Neural cell (in vitro differentiated cells): ENCODE results near the gene SPECC1L. TPM values are rescaled to one million over a fixed set of nuclear protein-coding genes. Genes with fewer than 3 reads are reported as not detected.

ENCODE experiments used
- H2AFZ ChIP-seq: fragments of 200-600, 300-800 bp; sonication (generic), shearing (Covaris generic); 2 replicates; pipeline ENCODE4 v1.6.0; 2014; ENCODE audit warnings: low read depth, mild to moderate bottlenecking, antibody characterized with exemption, low read length, moderate library complexity
- H3F3A ChIP-seq: fragments of 200-600 bp; shearing (Covaris generic); 2 replicates; pipeline ENCODE4 v1.6.1; 2016; ENCODE audit warnings: mild to moderate bottlenecking, moderate library complexity, mixed read lengths, antibody characterized with exemption, low read length; ENCODE audit not compliant: insufficient read depth, poor library complexity, severe bottlenecking
- H3K27ac ChIP-seq: fragments of 200-600, 300-800 bp; sonication (generic), shearing (Covaris generic); 2 replicates; pipeline ENCODE4 v1.5.1; 2014; ENCODE audit warnings: mild to moderate bottlenecking, low read length, moderate library complexity
- H3K27me3 ChIP-seq: fragments of 300-800, 200-600 bp; sonication (generic), shearing (Covaris generic); 2 replicates; pipeline ENCODE4 v1.6.0; 2014; ENCODE audit warnings: mild to moderate bottlenecking, low read depth, low read length, moderate library complexity; ENCODE audit not compliant: insufficient read depth
- H3K36me3 ChIP-seq: fragments of 300-800, 200-600 bp; sonication (generic), shearing (Covaris generic); 2 replicates; pipeline ENCODE4 v1.5.1; 2014; ENCODE audit warnings: mild to moderate bottlenecking, antibody characterized with exemption, low read length, moderate library complexity; ENCODE audit not compliant: insufficient read depth
- H3K4me2 ChIP-seq: fragments of 300-800, 200-600 bp; sonication (generic), shearing (Covaris generic); 2 replicates; pipeline ENCODE4 v1.6.0; 2014; ENCODE audit warnings: mild to moderate bottlenecking, low read length
- H3K4me3 ChIP-seq: fragments of 300-800, 200-600 bp; sonication (generic), shearing (Covaris generic); 2 replicates; pipeline ENCODE4 v1.5.1; 2014; ENCODE audit warnings: mild to moderate bottlenecking, low read length, moderate library complexity
- H3K79me2 ChIP-seq: fragments of 200-600 bp; shearing (Covaris generic); replicated peaks from 2 replicates; pipeline ENCODE4 v1.6.0; 2014; ENCODE audit warnings: mild to moderate bottlenecking, low read length, moderate library complexity; ENCODE audit not compliant: insufficient read depth
- H3K9ac ChIP-seq: fragments of 300-800, 200-600 bp; sonication (generic), shearing (Covaris generic); 2 replicates; pipeline ENCODE4 v1.6.1; 2016; ENCODE audit warnings: mild to moderate bottlenecking, low read length, mixed read lengths
- H3K9me2 ChIP-seq: fragments of 200-600 bp; shearing (Covaris generic); 2 replicates; pipeline ENCODE4 v1.6.1; 2016; ENCODE audit warnings: mild to moderate bottlenecking, low read length, mixed read lengths; ENCODE audit not compliant: insufficient read depth
- H3K9me3 ChIP-seq: fragments of 200-600, 300-800 bp; sonication (generic), shearing (Covaris generic); 2 replicates; pipeline ENCODE4 v1.6.1; 2016; ENCODE audit warnings: mild to moderate bottlenecking, mixed run types, low read length, moderate library complexity, mixed read lengths
- H4K20me1 ChIP-seq: fragments of 200-600 bp; shearing (Covaris generic); 2 replicates; pipeline ENCODE4 v1.6.1; 2016; ENCODE audit warnings: mild to moderate bottlenecking, mixed run types; ENCODE audit not compliant: insufficient read depth
- CTCF ChIP-seq: fragments of 450-650 bp; IDR thresholded peaks from 2 replicates; pipeline ENCODE4 v1.5.1; 2014; ENCODE audit warnings: antibody characterized with exemption, mild to moderate bottlenecking, moderate library complexity; ENCODE audit not compliant: poor library complexity, severe bottlenecking
- EP300 ChIP-seq: fragments of 450-650 bp; conservative IDR thresholded peaks from 2 replicates; pipeline ENCODE4 v1.6.1; 2014; ENCODE audit warnings: antibody characterized with exemption, mild to moderate bottlenecking, moderate library complexity; ENCODE audit not compliant: poor library complexity, severe bottlenecking
- EZH2 ChIP-seq: fragments of 200-600, 300-800 bp; shearing (Covaris generic), sonication (generic); IDR thresholded peaks from 2 replicates; pipeline ENCODE4 v1.6.1; 2014; ENCODE audit warnings: antibody characterized with exemption, low read length, borderline replicate concordance, mild to moderate bottlenecking; ENCODE audit not compliant: insufficient read depth, poor library complexity, severe bottlenecking
- MXI1 ChIP-seq: fragments of 450-650 bp; conservative IDR thresholded peaks from 2 replicates; pipeline ENCODE4 v1.6.1; 2014; ENCODE audit warnings: antibody characterized with exemption, mild to moderate bottlenecking; ENCODE audit not compliant: poor library complexity, severe bottlenecking
- POLR2AphosphoS5 ChIP-seq: IDR thresholded peaks from 2 replicates; pipeline ENCODE4 v1.6.1; 2012
- RAD21 ChIP-seq: fragments of 450-650 bp; conservative IDR thresholded peaks from 2 replicates; pipeline ENCODE4 v1.6.1; 2014; ENCODE audit warnings: antibody characterized with exemption, mild to moderate bottlenecking, moderate library complexity
- REST ChIP-seq: IDR thresholded peaks from 2 replicates; pipeline ENCODE4 v1.6.1; 2012; ENCODE audit warnings: borderline replicate concordance
- SMC3 ChIP-seq: fragments of 450-650 bp; conservative IDR thresholded peaks from 2 replicates; pipeline ENCODE4 v1.6.1; 2014; ENCODE audit warnings: antibody characterized with exemption, mild to moderate bottlenecking, moderate library complexity; ENCODE audit not compliant: poor library complexity
- TAF1 ChIP-seq: IDR thresholded peaks from 2 replicates; pipeline ENCODE4 v1.6.1; 2012; ENCODE audit warnings: low read depth
- polyA plus RNA-seq: library from polyadenylated mRNA; depleted of rRNA; stranded (reverse); fragments of >200 nt; gene quantifications from 2 replicates; pipeline ENCODE4 v1.2.3, GENCODE V29; 2014

The SPECC1L gene
- polyA plus RNA-seq, 1 donor from 2014 or later, result 27.1 TPM

DNA sequence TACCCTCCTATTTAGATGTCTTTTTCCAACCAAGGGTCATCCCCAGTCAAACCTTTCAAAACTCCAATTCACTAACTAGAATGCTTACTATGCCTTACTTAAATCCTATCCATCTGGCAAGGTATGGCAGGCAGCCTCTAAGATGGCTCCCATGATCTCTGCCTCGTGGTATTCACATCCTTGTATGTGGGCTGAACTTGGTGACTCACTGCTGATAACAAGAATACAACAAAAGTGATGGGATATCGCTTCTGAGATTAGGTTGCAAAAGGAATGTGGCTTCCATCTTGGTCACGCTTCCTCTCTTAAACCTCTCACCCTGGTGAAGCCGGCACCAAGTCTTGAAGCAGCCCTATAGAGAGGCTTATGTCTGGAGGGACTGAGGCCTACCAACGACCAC, 194.9 kb downstream of the SPECC1L start:
- no peaks in the 10 kb centered on the region for H3K9me3 ChIP-seq
- H3K36me3 ChIP-seq, result no peaks in the 10 kb centered on the region
- H3K9ac ChIP-seq, result no peak overlapping the region
- no peaks in the 10 kb centered on the region for H4K20me1 ChIP-seq
- no peaks in the 10 kb centered on the region for H3F3A ChIP-seq
- no peak overlapping the region for H2AFZ ChIP-seq
- H3K4me3 ChIP-seq, result no peak overlapping the region
- H3K4me2 ChIP-seq, result no peak overlapping the region
- no peak for TF ChIP-seq CTCF
- TF ChIP-seq RAD21, result no peak
- TF ChIP-seq EZH2, result no peak
- no peak for TF ChIP-seq REST
- no peaks in the 10 kb centered on the region for H3K9me2 ChIP-seq
- no peaks in the 10 kb centered on the region for H3K27me3 ChIP-seq
- H3K79me2 ChIP-seq, result no peaks in the 10 kb centered on the region
- H3K27ac ChIP-seq, result no peak overlapping the region

GRCh38 chr22:24465975-24466374, 195.3 kb downstream of the SPECC1L start:
- Histone ChIP-seq H3K9ac (no peak overlapping the region), H3K27me3 (no peaks in the 10 kb centered on the region), H3K27ac (no peak overlapping the region), H3K9me2 (no peaks in the 10 kb centered on the region), H3K4me3 (no peak overlapping the region), H3K36me3 (no peaks in the 10 kb centered on the region), H3K9me3 (no peaks in the 10 kb centered on the region), H3F3A (no peaks in the 10 kb centered on the region), H2AFZ (no peak overlapping the region), H4K20me1 (no peaks in the 10 kb centered on the region), H3K4me2 (no peak overlapping the region), H3K79me2 (no peaks in the 10 kb centered on the region)
- TF ChIP-seq RAD21 (no peak), CTCF (no peak), TAF1 (no peak), SMC3 (no peak), EZH2 (no peak), POLR2AphosphoS5 (no peak), MXI1 (no peak), EP300 (no peak), REST (no peak)
